HepG2 (cell line): ENCODE results near the gene RASGRF1. TPM values are rescaled to one million over a fixed set of nuclear protein-coding genes. Genes with fewer than 3 reads are reported as not detected.

Experiments
- ATAC-seq: fragments of 200-7000 bp; cut with Tn5 transposase; 3 replicates; pipeline ENCODE4 v1.9.1; 2020; ENCODE audit warnings: mild to moderate bottlenecking, moderate library complexity
- BruUV-seq: library from RNA; stranded (reverse); fragments of 400-500 nt; replicated peaks from 2 replicates; lab custom pipeline; 2021; lab: Mats Ljungman, UMichigan
- CTCF ChIA-PET: fragments of 300-600 bp; formaldehyde crosslinking; extraction: SDS; loops from one replicate; lab custom pipeline; 2021; ENCODE audit warnings: low total read pairs, inconsistent platforms, low intra/inter-chr PET ratio; lab: Yijun Ruan, JAX
- POLR2A ChIA-PET: fragments of 350-600 bp; sonication (Branson Sonifier 250); formaldehyde crosslinking; loops from one replicate; lab custom pipeline; 2020; ENCODE audit warnings: antibody characterized with exemption, inconsistent platforms; lab: Yijun Ruan, JAX
- DNase-seq: peaks from one replicate; pipeline ENCODE4 v3.0.0-alpha.2; 2015; ENCODE audit warnings: low spot score
- FAIRE-seq: peaks from 3 replicates; lab custom pipeline; 2011; peaks lifted over from hg19 to GRCh38; lab: Jason Lieb, UNC
- H2AFZ ChIP-seq: one replicate; pipeline ENCODE4 v1.6.1; 2011; ENCODE audit warnings: low read length, inconsistent platforms
- H3K27ac ChIP-seq: fragments of 300-600 bp; 3 replicates; pipeline ENCODE4 v1.8.0; 2011; ENCODE audit warnings: mixed run types, mild to moderate bottlenecking, mixed read lengths, low read length, inconsistent platforms; ENCODE audit not compliant: insufficient read depth; ENCODE audit errors: extremely low read length
- H3K27me3 ChIP-seq, 2 experiments: fragments of 200-600 bp in 1 of 2; 2 replicates in 1 of 2; 3 replicates in 1 of 2; pipeline versions ENCODE4 v1.6.0 to v1.8.0; 2011; ENCODE audit warnings: low read length in 2 of 2, mild to moderate bottlenecking in 2 of 2, moderate library complexity in 2 of 2, inconsistent platforms in 1 of 2; ENCODE audit not compliant: insufficient read depth in 2 of 2, control insufficient read depth in 1 of 2
- H3K36me3 ChIP-seq, 2 experiments: fragments of 200-600 bp in 1 of 2; replicated peaks in 1 of 2; 2 replicates in 1 of 2; 3 replicates in 1 of 2; pipeline versions ENCODE4 v1.5.1 to v1.8.0; 2011; ENCODE audit warnings: low read length in 2 of 2, inconsistent platforms in 1 of 2; ENCODE audit not compliant: insufficient read depth in 2 of 2, control insufficient read depth in 1 of 2
- H3K4me1 ChIP-seq: 2 replicates; pipeline ENCODE4 v1.5.1; 2012; ENCODE audit warnings: low read length, inconsistent platforms; ENCODE audit not compliant: insufficient read depth
- H3K4me2 ChIP-seq: 2 replicates; pipeline ENCODE4 v1.6.0; 2011; ENCODE audit warnings: low read depth, low read length, inconsistent platforms
- H3K4me3 ChIP-seq, 3 experiments: fragments of 200-600 bp in 1 of 3; sonication (generic), shearing (Covaris generic) in 1 of 3; replicated peaks in 1 of 3; 2 replicates each; pipeline ENCODE4 v1.5.1; 2011 to 2016; ENCODE audit warnings: low read length in 3 of 3, inconsistent platforms in 2 of 3, low read depth in 2 of 3, mild to moderate bottlenecking in 2 of 3, control low read depth in 1 of 3, mixed read lengths in 1 of 3; ENCODE audit not compliant: insufficient read depth in 1 of 3
- H3K79me2 ChIP-seq: one replicate; pipeline ENCODE4 v1.6.1; 2011; ENCODE audit warnings: low read length, inconsistent platforms; ENCODE audit not compliant: insufficient read depth
- H3K9ac ChIP-seq: 2 replicates; pipeline ENCODE4 v1.6.0; 2011; ENCODE audit warnings: mild to moderate bottlenecking, low read depth, low read length, inconsistent platforms; ENCODE audit not compliant: insufficient read depth
- H3K9me3 ChIP-seq: 2 replicates; pipeline ENCODE4 v1.5.1; 2012; ENCODE audit warnings: mild to moderate bottlenecking, low read length
- H4K20me1 ChIP-seq: 2 replicates; pipeline ENCODE4 v1.6.0; 2011; ENCODE audit warnings: inconsistent platforms, mild to moderate bottlenecking, low read length, moderate library complexity; ENCODE audit not compliant: insufficient read depth
- ASH2L ChIP-seq: fragments of 300-600, 200-600 bp; sonication (generic); IDR thresholded peaks from 2 replicates; pipeline ENCODE4 v1.7.0; 2017; ENCODE audit warnings: low read depth, mild to moderate bottlenecking, moderate library complexity, mixed read lengths, low read length; ENCODE audit not compliant: insufficient read length
- JUNB ChIP-seq: sonication (generic); formaldehyde crosslinking; IDR thresholded peaks from 2 replicates; pipeline ENCODE4 v1.8.0; 2022; ENCODE audit warnings: missing genetic modification reagents, mild to moderate bottlenecking, borderline replicate concordance
- ZNF12 ChIP-seq: sonication (generic); formaldehyde crosslinking; IDR thresholded peaks from 2 replicates; pipeline ENCODE4 v1.5.0; 2020; ENCODE audit warnings: missing genetic modification reagents
- ZNF558 ChIP-seq: sonication (generic); formaldehyde crosslinking; IDR thresholded peaks from 2 replicates; pipeline ENCODE4 v1.9.0; 2022; ENCODE audit warnings: mild to moderate bottlenecking, missing genetic modification reagents, borderline replicate concordance
- ZNF572 ChIP-seq: sonication (generic); formaldehyde crosslinking; IDR thresholded peaks from 2 replicates; pipeline ENCODE4 v1.5.1; 2020; ENCODE audit warnings: mild to moderate bottlenecking, missing genetic modification reagents
- ZNF782 ChIP-seq: sonication (generic); formaldehyde crosslinking; IDR thresholded peaks from 2 replicates; pipeline ENCODE4 v1.4.0; 2020; ENCODE audit warnings: missing genetic modification reagents, mild to moderate bottlenecking, borderline replicate concordance
- ZNF883 ChIP-seq: sonication (generic); formaldehyde crosslinking; IDR thresholded peaks from 2 replicates; pipeline ENCODE4 v1.5.1; 2020; ENCODE audit warnings: mild to moderate bottlenecking, missing genetic modification reagents; ENCODE audit errors: not compliant biosample characterization
- WGBS: methylation state at CpG from one replicate; pipeline ENCODE4 v1.1.6; 2017; ENCODE audit warnings: low lambda C conversion rate; 5-methylcytosine and 5-hydroxymethylcytosine counted together
- in situ Hi-C: cut with HindIII; loops from 2 replicates; pipeline ENCODE4 v1.10.0; 2017; ENCODE audit warnings: low pct_unique_long_range_greater_than_20kb; ENCODE audit not compliant: extremely low pct_ligation_motif_present
- intact Hi-C: fragments of 100-400 bp; cut with micrococcal nuclease; formaldehyde crosslinking; loops from one replicate; pipeline ENCODE4 v1.10.0; 2022; ENCODE audit not compliant: unreplicated experiment
- polyA plus RNA-seq, 8 experiments: library from polyadenylated mRNA; depleted of rRNA in 3 of 8; stranded (reverse) in 7 of 8; unstranded in 1 of 8; fragments of >200 nt; fragmentation: Illumina TruSeq in 4 of 8; extraction: Trizol in 4 of 8; gene quantifications; 2 replicates each; pipeline versions ENCODE4 v1.2.1 to v1.2.3, GENCODE V29; 2011 to 2016; ENCODE audit warnings: low read depth in 4 of 8, missing spikeins in 1 of 8, mixed read lengths in 1 of 8; ENCODE audit not compliant: insufficient read depth in 1 of 8
- total RNA-seq, 5 experiments: library from RNA; depleted of rRNA; stranded (reverse); fragments of >200 nt; fragmentation: Illumina TruSeq; extraction: Trizol; gene quantifications; 2 replicates each; pipeline ENCODE4 v1.2.3, GENCODE V29; 2016; ENCODE audit warnings: low read depth in 1 of 5
- TF ChIP-seq, protein P1 (sequence below): sonication (generic); formaldehyde crosslinking; IDR thresholded peaks from 2 replicates; pipeline ENCODE4 v1.4.0; 2020; ENCODE audit warnings: missing genetic modification reagents
- TF ChIP-seq, protein P2 (sequence below): sonication (generic); formaldehyde crosslinking; IDR thresholded peaks from 2 replicates; pipeline ENCODE4 v1.8.0; 2022; ENCODE audit warnings: missing genetic modification reagents, mild to moderate bottlenecking, moderate library complexity, borderline replicate concordance
- TF ChIP-seq, protein P3 (sequence below): sonication (generic); formaldehyde crosslinking; IDR thresholded peaks from 2 replicates; pipeline ENCODE4 v1.4.0; 2020; ENCODE audit warnings: mild to moderate bottlenecking, missing genetic modification reagents

The RASGRF1 gene
- total and polyA plus RNA-seq, 2 of the 13 experiments (the other 11 are each of a cell fraction or from before 2014, with no cell fraction given): 0.55 to 3.0 TPM

GRCh38 chr15:78992416-78993256 lies 97.9 kb downstream of the RASGRF1 start:
- Histone ChIP-seq H3K4me3 (no peak overlapping the region), H3K79me2 (no peaks in the 10 kb centered on the region), H2AFZ (no peak overlapping the region), H4K20me1 (no peaks in the 10 kb centered on the region), H3K9me3 (no peaks in the 10 kb centered on the region), H3K4me1 (peaks cover 100% of the 10 kb centered on the region), H3K4me2 (peak overlapping the region; percentile 71), H3K27me3 (no peaks in the 10 kb centered on the region), H3K36me3 (no peaks in the 10 kb centered on the region), H3K27ac (peak overlapping the region; percentile 100), H3K9ac (peak overlapping the region; percentile 95)
- intact Hi-C loops (loop anchor here (10.0 kb wide), 1 partner anchor 48 kb away; the partner anchor contains the start of gene CTSH), in situ Hi-C loops (no loop called here)
- WGBS: 94% methylated on average over 11 of the region's 17 CpGs
- peak; percentile 86 for FAIRE-seq
- ChIA-PET CTCF (no interaction called here), POLR2A (interaction anchor here (0.9 to 2.7 kb wide), 12 partner anchors 11 to 119 kb away, joined by 3 to 26 read pairs (median 10); partner anchors contain the start of genes CTSH and MORF4L1)
- no peak for ATAC-seq
- no TSS peak for BruUV-seq
- no peak for DNase-seq
- TF ChIP-seq, protein P1, sequence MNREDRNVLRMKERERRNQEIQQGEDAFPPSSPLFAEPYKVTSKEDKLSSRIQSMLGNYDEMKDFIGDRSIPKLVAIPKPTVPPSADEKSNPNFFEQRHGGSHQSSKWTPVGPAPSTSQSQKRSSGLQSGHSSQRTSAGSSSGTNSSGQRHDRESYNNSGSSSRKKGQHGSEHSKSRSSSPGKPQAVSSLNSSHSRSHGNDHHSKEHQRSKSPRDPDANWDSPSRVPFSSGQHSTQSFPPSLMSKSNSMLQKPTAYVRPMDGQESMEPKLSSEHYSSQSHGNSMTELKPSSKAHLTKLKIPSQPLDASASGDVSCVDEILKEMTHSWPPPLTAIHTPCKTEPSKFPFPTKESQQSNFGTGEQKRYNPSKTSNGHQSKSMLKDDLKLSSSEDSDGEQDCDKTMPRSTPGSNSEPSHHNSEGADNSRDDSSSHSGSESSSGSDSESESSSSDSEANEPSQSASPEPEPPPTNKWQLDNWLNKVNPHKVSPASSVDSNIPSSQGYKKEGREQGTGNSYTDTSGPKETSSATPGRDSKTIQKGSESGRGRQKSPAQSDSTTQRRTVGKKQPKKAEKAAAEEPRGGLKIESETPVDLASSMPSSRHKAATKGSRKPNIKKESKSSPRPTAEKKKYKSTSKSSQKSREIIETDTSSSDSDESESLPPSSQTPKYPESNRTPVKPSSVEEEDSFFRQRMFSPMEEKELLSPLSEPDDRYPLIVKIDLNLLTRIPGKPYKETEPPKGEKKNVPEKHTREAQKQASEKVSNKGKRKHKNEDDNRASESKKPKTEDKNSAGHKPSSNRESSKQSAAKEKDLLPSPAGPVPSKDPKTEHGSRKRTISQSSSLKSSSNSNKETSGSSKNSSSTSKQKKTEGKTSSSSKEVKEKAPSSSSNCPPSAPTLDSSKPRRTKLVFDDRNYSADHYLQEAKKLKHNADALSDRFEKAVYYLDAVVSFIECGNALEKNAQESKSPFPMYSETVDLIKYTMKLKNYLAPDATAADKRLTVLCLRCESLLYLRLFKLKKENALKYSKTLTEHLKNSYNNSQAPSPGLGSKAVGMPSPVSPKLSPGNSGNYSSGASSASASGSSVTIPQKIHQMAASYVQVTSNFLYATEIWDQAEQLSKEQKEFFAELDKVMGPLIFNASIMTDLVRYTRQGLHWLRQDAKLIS (CRISPR knock-in tag): no peak
- TF ChIP-seq ZNF12 (CRISPR knock-in tag) (no peak), ZNF883 (CRISPR knock-in tag) (peak; percentile 63), ZNF782 (CRISPR knock-in tag) (0 out of 2 replicates have a peak, but pooled peaks have one; percentile 20), ZNF558 (0 out of 2 replicates have a peak, but pooled peaks have one; percentile 7), ASH2L (no peak), JUNB (CRISPR knock-in tag) (peak; percentile 57; the same call in 1 of the 2 replicates), ZNF572 (CRISPR knock-in tag) (0 out of 2 replicates have a peak, but pooled peaks have one; percentile 20)
- TF ChIP-seq, protein P2, sequence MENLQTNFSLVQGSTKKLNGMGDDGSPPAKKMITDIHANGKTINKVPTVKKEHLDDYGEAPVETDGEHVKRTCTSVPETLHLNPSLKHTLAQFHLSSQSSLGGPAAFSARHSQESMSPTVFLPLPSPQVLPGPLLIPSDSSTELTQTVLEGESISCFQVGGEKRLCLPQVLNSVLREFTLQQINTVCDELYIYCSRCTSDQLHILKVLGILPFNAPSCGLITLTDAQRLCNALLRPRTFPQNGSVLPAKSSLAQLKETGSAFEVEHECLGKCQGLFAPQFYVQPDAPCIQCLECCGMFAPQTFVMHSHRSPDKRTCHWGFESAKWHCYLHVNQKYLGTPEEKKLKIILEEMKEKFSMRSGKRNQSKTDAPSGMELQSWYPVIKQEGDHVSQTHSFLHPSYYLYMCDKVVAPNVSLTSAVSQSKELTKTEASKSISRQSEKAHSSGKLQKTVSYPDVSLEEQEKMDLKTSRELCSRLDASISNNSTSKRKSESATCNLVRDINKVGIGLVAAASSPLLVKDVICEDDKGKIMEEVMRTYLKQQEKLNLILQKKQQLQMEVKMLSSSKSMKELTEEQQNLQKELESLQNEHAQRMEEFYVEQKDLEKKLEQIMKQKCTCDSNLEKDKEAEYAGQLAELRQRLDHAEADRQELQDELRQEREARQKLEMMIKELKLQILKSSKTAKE (CRISPR knock-in tag): peak; percentile 48; the same call in 1 of the 2 replicates
- TF ChIP-seq, protein P3, sequence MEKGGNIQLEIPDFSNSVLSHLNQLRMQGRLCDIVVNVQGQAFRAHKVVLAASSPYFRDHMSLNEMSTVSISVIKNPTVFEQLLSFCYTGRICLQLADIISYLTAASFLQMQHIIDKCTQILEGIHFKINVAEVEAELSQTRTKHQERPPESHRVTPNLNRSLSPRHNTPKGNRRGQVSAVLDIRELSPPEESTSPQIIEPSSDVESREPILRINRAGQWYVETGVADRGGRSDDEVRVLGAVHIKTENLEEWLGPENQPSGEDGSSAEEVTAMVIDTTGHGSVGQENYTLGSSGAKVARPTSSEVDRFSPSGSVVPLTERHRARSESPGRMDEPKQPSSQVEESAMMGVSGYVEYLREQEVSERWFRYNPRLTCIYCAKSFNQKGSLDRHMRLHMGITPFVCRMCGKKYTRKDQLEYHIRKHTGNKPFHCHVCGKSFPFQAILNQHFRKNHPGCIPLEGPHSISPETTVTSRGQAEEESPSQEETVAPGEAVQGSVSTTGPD (CRISPR knock-in tag): no peak
